RWPE2 (cell line): ENCODE data around the gene TMEM270.
A peak's percentile ranks its signal among the peaks of the same experiment; 100 is the strongest.

Source experiments
- ATAC-seq: fragments of 200-7000 bp; cut with Tn5 transposase; 3 replicates; pipeline ENCODE4 v1.9.1; 2021; ENCODE audit warnings: low read depth
- DNase-seq: peaks from one replicate; pipeline ENCODE4 v3.0.0-alpha.2; 2020; ENCODE audit warnings: low spot score
- H3K27ac ChIP-seq: fragments of 450-650 bp; 2 replicates; pipeline ENCODE4 v1.5.1; 2017; ENCODE audit warnings: mild to moderate bottlenecking; ENCODE audit not compliant: poor library complexity, severe bottlenecking
- H3K27me3 ChIP-seq: fragments of 250-450 bp; sonication (Bioruptor Pico); 2 replicates; pipeline ENCODE4 v1.5.1; 2021; ENCODE audit warnings: mild to moderate bottlenecking, moderate library complexity; ENCODE audit not compliant: insufficient read depth, poor library complexity, severe bottlenecking
- H3K36me3 ChIP-seq: fragments of 250-450 bp; sonication (Bioruptor Pico); 2 replicates; pipeline ENCODE4 v1.5.1; 2020; ENCODE audit warnings: low read depth, mild to moderate bottlenecking, moderate library complexity
- H3K4me1 ChIP-seq: fragments of 250-450 bp; sonication (Bioruptor Pico); 2 replicates; pipeline ENCODE4 v1.5.1; 2021; ENCODE audit warnings: mild to moderate bottlenecking, moderate library complexity; ENCODE audit not compliant: insufficient read depth, poor library complexity, severe bottlenecking
- H3K4me3 ChIP-seq: fragments of 250-450 bp; sonication (Bioruptor Pico); 2 replicates; pipeline ENCODE4 v1.5.1; 2021; ENCODE audit warnings: mild to moderate bottlenecking, moderate library complexity; ENCODE audit not compliant: severe bottlenecking
- H3K9me3 ChIP-seq: fragments of 250-450 bp; sonication (Bioruptor Pico); 2 replicates; pipeline ENCODE4 v1.5.1; 2021; ENCODE audit warnings: mild to moderate bottlenecking, moderate library complexity; ENCODE audit not compliant: severe bottlenecking
- TF ChIP-seq, protein P1 (sequence below): fragments of 450-650 bp; IDR thresholded peaks from one replicate; pipeline ENCODE4 v1.5.1; 2017; ENCODE audit warnings: mild to moderate bottlenecking, moderate library complexity; ENCODE audit not compliant: poor library complexity, severe bottlenecking

The TMEM270 gene

DNA sequence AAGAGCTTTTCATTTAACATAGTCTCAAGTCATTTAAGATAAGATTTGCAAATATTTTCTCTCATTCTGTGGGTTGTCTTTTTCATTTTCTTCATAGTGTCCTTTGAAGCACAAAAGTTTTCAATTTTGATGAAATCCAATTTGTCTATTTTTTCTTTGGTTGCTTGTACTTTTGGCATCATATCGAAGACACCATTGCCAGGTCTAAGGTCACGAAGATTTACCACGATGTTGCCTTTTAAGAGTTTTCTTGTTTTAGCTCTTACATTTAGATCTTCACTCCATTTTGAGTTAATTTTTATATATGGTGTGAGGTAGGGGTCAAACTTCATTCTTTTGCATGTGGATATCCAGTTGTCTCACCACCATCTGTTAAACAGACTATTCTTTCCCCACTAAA lies 34.7 kb downstream of the TMEM270 start:
- H3K4me3 ChIP-seq, result no peak overlapping the region
- no peaks in the 10 kb centered on the region for H3K27me3 ChIP-seq
- H3K4me1 ChIP-seq, result no peaks in the 10 kb centered on the region
- H3K36me3 ChIP-seq, result no peaks in the 10 kb centered on the region
- TF ChIP-seq, protein P1, sequence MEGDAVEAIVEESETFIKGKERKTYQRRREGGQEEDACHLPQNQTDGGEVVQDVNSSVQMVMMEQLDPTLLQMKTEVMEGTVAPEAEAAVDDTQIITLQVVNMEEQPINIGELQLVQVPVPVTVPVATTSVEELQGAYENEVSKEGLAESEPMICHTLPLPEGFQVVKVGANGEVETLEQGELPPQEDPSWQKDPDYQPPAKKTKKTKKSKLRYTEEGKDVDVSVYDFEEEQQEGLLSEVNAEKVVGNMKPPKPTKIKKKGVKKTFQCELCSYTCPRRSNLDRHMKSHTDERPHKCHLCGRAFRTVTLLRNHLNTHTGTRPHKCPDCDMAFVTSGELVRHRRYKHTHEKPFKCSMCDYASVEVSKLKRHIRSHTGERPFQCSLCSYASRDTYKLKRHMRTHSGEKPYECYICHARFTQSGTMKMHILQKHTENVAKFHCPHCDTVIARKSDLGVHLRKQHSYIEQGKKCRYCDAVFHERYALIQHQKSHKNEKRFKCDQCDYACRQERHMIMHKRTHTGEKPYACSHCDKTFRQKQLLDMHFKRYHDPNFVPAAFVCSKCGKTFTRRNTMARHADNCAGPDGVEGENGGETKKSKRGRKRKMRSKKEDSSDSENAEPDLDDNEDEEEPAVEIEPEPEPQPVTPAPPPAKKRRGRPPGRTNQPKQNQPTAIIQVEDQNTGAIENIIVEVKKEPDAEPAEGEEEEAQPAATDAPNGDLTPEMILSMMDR, result no peak
- peak overlapping the region; percentile 7 for H3K27ac ChIP-seq
- H3K9me3 ChIP-seq, result no peaks in the 10 kb centered on the region
- no peak for ATAC-seq
- DNase-seq, result no peak

DNA sequence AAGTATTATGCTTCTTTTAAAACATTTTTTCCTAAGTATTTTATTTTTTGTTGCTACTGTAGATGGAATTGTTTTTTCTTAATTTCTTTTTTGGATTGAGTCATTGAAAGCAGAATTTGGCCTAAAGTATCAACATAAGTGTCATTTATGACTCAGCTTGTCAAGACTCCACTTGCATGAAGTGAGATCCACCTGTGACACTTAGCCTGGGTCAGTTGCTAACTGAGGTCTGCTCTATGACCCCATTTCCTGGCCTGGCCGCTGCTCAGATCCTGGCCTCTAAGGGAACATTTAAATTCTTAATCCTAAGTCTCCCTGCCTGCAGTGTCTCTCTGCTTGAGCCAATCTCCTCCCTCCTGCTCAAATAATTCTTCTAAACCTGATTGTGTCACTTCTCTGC lies 35.5 kb downstream of the TMEM270 start:
- Histone ChIP-seq H3K36me3 (no peaks in the 10 kb centered on the region), H3K27me3 (no peaks in the 10 kb centered on the region), H3K9me3 (no peaks in the 10 kb centered on the region), H3K4me1 (no peaks in the 10 kb centered on the region), H3K27ac (peak overlapping the region; percentile 7), H3K4me3 (no peak overlapping the region)
- ATAC-seq, result no peak
- no peak for DNase-seq
- TF ChIP-seq, protein P1, result no peak

DNA sequence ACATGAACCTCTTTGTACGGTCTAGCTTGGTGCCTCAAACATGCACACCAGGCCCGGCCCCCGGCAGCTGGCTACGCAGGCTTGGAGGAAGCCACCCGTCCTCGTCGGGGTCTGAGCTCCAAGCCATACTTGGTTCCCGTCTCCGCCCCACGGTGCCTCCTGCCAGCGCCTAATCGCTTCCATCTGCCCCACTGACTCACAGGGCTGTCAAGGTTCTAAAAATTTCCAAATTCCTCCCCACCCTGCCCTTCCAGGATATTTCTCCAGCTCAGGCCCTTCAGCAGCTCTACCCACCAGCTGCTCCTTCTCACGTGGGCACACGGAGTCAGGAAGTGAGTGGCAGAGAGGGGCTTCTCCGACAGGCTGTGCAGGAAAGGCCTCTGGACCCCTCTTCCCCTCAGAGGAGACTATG lies 38.8 kb downstream of the TMEM270 start:
- DNase-seq (no peak), ATAC-seq (0 out of 3 replicates have a peak, but pooled peaks have one; percentile 14)
- TF ChIP-seq, protein P1, result no peak

DNA sequence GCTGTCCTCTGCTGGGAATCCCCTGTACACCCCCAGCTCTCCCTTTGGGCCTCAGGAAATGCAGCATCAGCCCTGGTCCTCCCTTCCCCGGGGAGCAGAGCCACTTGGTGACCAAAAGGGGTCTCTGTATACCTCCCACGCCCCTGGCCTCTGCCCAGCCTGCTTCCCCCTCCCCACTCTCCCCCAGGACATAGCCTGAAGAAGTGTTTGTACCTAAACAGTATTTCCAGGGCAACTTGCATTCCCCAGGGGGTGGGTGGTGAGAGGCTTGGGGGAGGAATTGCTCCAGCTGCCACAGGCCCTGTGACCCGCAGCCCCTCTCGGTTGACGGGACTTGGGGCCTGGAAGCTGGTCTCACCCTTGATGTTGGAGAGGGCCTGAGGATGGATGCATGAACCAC lies 39.3 kb downstream of the TMEM270 start:
- ATAC-seq, result no peak

More for the DNA sequence above, 38.8 kb downstream of the TMEM270 start:
- no peak overlapping the region for H3K27ac ChIP-seq
- H3K4me1 ChIP-seq, result no peaks in the 10 kb centered on the region
- no peaks in the 10 kb centered on the region for H3K36me3 ChIP-seq
- H3K4me3 ChIP-seq, result no peak overlapping the region
- no peaks in the 10 kb centered on the region for H3K9me3 ChIP-seq
- no peaks in the 10 kb centered on the region for H3K27me3 ChIP-seq

DNA sequence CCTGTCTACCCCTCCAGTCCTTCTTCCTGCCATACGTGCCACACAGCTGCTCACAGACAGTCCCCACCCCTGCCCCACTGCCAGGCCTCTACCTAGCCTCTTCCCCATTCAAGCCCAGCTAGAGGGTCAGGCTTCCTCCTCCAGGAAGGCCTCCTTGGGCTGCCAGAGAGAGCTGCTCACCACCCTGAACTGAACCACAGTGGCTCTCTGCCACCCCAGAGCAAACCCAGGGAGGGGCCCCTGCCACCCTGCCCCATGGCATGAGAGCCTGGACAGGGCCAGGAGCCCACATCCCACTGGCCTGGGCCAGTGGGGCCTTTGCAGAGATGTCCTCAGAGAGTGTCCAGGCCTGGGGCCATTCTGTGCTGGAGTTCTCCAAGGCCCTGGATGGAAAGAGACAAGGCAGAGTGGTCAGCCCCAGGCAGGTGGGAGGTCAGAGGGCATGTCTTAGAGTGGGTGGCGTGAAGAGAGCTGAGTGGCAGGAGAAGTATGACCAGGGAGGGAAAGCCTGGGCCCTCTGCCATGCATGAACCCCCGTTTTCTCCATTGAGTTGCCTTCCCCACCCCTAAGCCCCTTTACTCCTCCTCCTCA lies 40.4 kb downstream of the TMEM270 start:
- TF ChIP-seq, protein P1, result no peak

More for the DNA sequence above, 39.3 kb downstream of the TMEM270 start:
- H3K4me3 ChIP-seq, result no peak overlapping the region
- TF ChIP-seq, protein P1, result no peak
- H3K36me3 ChIP-seq, result no peaks in the 10 kb centered on the region
- DNase-seq, result no peak
- H3K4me1 ChIP-seq, result no peaks in the 10 kb centered on the region
- H3K27me3 ChIP-seq, result no peaks in the 10 kb centered on the region
- no peaks in the 10 kb centered on the region for H3K9me3 ChIP-seq
- H3K27ac ChIP-seq, result no peak overlapping the region

More for the DNA sequence above, 40.4 kb downstream of the TMEM270 start:
- H3K9me3 ChIP-seq, result no peaks in the 10 kb centered on the region
- no peak overlapping the region for H3K4me3 ChIP-seq
- no peaks in the 10 kb centered on the region for H3K36me3 ChIP-seq
- no peaks in the 10 kb centered on the region for H3K4me1 ChIP-seq
- no peak for DNase-seq
- no peak overlapping the region for H3K27ac ChIP-seq
- ATAC-seq, result no peak
- H3K27me3 ChIP-seq, result no peaks in the 10 kb centered on the region
